Measurements from ENCODE around the gene UTS2B.

- TF ChIP-seq MED8 (CRISPR knock-in tag; IDR thresholded peaks at IDR 0.05; ENCODE audit: insufficient replicate concordance) (no peak), CHD2 (IDR thresholded peaks at IDR 0.05; ENCODE audit: low read depth, low read length) (no peak), ZNF281 (CRISPR knock-in tag; IDR thresholded peaks at IDR 0.05; ENCODE audit: borderline replicate concordance) (no peak), ERF (CRISPR knock-in tag; IDR thresholded peaks at IDR 0.05) (no peak), SIN3A (IDR thresholded peaks at IDR 0.05; ENCODE audit: borderline replicate concordance, low read depth, low read length) (no peak), ZNF24 (IDR thresholded peaks at IDR 0.05) (no peak), ZHX1 (CRISPR knock-in tag; IDR thresholded peaks at IDR 0.05; ENCODE audit: low read depth) (no peak), ZNF510 (CRISPR knock-in tag; IDR thresholded peaks at IDR 0.05; ENCODE audit: low read depth) (no peak)
Observed at GRCh38 chr3:191345334-191345733, 15.0 kb upstream of the UTS2B start.
